HG03571 (cell line): ENCODE measurements around the gene TANK.

ENCODE experiments used
- ATAC-seq: cut with Tn5 transposase; IDR thresholded peaks from one replicate; pipeline ENCODE4 v1.9.1; 2021; ENCODE audit not compliant: unreplicated experiment

The TANK gene

DNA sequence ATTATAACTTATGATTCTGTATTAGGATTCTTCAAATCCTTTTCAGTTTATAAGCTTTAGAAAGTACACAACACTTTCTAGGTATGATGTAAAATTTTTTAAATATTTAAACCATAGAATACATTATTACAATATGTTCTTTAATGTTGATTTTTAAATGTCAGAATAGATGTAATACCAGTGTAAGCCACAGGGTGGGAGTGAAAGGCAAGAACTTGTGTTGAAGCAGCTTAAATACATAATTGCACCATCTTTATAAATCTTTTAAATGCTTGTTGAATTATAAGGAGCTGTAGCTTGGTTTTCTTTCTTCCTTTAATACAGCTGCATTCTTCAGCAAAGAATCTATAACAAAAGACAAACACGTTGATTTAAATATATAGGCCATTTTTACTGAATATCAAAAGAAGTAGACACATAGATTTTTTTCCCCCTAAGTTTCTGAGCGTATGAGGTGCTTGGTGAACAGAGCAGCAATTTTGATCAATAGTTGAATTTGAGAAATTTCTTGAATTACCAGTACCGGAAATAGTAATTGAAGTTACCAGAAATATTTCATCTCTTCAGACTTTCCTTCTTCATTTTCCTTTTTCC, 63.0 kb downstream of the TANK start:
- ATAC-seq, result peak; percentile 62

DNA sequence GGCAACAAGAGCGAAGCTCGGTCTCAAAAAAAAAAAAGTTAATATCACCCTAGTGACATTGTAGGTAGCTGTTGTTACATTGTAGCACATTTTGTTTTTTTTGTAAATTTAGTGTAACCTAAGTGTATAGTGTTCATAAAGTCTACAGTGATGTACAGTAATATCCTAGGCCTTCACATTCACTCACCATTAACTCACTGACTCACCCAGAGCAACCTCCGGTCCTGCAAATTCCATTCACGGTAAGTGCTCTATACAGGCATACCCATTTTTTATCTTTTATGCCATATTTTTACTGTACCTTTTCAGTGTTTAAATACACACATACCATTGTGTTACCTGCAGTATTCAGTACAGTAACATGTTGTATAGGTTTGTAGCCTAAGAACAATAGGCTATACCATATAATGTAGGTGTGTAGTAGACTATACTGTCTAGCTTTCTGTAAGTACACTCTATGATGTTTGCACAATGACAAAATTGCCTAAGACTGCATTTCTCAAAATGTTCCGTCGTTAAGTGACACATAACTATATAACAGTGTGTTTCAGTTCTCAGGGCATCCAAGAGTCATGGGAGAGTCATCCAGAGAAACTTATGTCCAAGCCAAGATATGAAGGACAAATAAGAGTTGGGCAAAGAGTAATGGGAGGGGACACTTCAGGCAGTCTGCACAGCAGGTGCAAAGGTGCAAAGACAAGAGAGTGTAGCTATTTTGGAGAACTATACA, 68.4 kb downstream of the TANK start:
- no peak for ATAC-seq

DNA sequence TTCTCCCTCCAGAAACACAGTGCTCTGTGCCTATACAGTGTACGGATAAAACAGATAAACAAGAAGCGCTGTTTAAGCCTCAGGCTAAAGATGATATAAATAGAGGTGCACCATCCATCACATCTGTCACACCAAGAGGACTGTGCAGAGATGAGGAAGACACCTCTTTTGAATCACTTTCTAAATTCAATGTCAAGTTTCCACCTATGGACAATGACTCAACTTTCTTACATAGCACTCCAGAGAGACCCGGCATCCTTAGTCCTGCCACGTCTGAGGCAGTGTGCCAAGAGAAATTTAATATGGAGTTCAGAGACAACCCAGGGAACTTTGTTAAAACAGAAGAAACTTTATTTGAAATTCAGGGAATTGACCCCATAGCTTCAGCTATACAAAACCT, 70.7 kb downstream of the TANK start:
- no peak for ATAC-seq

DNA sequence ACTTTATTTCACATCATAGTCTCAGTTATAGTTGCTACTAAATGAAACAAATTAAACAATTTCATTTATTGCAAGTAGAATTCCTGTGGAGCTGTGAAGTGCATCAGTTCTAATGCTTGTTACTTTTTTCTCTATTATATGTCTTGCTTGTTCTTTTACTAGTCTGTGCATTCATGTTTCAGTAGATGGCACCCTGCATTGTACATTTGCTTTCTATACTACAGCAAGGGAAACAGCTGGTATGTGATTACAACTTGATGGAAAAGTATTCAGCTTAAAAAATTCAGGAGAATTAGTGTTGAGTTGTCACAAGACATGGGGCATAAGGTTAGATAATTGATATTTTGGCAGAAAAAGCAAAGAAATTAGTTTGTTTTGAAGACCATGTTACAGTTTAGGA, 72.3 kb downstream of the TANK start:
- no peak for ATAC-seq

DNA sequence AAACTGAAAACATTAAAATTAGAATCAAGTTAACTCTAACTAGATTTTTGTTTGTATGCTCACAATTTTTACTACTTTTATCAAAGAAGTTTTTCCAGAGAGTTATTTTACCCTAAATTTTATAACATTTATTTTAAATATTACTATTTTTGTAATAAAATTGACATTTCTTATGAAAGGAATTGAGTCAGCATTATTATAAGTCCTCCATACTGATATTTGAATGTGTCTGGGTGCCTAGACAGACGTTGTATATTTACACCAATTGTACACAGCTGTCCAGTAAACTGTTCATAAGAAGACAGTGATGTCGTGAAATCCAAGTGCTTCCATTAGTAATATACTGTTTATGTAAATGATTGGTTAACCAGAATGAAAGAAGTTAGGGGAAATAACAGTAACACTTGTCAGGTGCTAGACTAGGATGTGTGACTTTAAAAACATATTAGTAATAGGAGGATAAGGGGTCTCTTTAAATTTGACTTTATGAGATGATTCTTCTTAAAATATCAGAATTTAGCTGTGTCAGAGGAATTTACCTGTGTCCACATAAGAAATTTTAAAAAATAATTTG, 73.7 kb downstream of the TANK start:
- ATAC-seq, result peak; percentile 44

DNA sequence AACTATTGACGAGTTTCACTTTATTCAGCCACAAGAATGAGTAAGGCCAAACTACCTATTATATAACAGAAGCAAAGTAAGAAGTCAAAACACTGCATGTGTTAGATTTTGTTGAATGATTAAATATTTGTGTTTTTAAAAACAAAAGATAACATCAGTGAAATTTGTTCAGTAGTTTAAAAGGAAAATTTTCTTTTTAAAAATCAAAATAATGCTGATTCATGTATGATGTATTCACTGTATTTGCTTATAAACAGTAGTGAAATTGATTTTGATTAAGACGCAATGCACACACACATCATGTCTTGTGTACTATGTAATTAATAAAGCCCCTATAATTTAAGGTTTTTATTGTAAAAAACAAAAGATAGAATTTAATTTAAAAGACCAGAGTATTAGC, 74.4 kb downstream of the TANK start:
- no peak for ATAC-seq

DNA sequence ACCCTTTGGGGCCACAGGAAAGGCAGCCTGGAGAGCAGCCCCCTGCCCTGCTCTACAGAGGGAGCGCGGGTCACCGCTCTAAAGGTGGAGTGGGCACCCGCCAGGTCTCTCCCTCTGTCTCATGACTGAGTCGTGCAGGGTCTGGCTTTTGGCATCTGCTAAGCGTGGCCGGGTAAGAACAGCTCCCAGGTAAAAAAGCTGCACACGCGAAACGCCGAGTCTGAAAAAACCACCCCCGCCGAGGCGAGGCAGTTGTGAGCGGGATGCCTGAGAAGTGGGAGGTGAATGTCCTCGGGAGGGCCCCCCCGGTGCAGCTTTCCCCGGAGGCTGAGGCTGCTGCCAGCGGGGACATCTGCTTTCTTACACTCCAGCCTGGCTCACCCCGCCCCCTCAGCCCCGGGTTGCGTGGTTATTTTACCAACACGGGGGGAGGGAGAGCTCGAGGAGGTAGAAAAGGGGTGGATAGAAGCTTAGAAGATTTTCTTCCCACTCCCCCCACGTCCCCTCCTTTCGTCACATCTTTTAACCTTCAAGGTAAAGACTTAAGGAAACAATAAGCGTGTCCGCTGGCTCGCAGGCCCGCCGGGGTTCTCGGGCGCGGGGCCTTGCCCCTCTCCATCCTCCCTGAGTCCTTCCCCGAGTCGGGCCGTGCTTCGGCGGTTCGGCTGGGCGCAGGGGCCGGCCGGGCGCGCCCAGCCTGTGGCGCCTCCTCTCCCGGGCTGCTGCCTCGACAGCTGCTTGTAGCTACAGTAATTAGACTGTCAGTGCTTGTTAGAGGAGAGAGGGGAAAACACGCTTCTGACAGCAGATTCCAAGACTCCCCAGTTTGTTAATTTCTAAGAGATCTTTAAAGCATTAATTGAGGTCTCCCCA, 77.4 kb downstream of the TANK start:
- peak; percentile 40 for ATAC-seq

DNA sequence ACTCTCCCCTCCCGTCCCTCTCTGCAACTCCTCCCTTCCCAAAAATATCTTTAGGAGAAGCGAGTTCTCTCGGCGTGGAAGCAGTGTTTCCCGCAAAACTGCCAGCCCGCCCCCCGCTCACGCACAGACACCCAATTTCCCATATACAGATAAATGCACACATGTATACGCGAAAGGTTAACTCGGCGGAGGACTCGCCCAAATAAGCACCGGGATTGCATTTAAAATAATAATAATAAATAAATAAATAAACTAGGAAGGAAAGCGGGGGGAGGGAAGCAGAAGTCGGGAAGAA, 78.0 kb downstream of the TANK start:
- ATAC-seq, result no peak

DNA sequence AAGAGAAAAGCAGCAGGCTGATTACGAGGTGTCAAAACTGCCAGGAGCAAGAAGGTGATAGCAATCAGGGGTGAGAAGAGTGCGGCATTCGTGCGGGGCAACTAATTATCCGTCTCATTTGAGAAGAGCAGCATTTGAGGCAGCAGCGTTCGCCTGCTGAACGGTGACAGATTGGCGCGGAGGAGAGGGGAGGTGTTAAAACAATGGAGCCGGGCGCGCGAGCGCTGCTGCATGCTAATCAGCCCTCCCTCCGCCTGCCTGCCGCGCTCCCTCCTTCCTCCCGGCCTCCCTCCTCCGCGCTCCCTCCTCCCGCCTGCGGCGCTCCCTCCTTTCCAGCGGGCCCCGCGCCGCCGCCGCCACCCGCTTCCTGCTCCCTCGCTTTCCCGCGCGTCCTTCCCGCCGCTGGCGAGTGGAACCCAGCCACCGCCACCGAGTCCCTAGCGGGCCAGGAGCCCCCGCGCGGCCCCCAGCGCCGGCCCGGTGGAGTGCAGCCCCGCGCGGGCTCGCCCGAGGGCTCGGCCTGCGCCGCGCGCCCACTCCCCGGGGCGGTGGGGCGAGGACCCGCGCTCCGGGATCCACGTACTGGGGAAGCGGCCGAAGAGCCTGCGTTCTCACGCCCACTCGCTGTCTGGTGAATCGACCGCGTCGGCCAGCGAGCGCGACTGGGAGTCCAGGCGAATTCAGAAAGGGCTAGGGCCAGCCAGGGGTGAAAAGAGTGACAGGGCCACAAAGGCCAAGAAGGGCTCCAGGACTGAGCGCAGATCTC, 78.5 kb downstream of the TANK start:
- no peak for ATAC-seq

DNA sequence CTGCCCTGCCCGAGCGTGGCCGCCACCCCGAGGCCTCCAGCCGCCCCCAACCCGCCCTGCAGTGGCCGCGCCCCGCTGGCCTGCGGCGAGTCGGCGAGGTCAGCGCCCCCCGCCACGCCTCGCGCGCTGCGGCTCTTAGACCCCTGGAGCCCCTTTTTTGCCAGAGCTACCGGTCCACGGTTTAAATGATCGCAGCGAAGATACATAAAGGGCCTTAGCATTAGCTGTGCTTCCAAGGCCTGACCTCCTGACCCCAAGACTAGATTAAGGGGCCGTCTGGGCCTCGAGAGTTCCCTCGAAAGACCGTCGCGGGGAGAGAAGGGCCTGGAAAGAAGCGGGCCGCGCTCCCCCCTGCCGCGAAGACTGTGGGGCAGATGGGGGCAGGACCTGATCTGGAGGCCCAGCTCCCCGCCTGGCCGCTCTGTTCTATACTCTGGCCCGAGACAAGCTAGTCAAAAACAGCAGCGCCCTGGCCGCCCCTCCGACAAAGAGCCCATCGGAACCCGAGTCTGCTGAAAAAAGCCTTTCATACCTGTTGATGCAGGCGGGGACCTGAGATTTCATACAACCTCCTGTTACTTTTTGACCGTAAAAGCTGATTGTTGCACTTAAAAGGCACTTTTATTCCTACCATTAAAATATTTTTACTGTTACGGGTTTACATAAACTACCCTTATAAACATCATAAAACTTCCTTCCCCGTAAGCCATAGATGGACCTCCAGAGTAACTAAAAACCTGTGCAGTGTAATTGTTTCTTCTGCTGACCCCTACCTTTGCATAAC, 79.3 kb downstream of the TANK start:
- no peak for ATAC-seq

DNA sequence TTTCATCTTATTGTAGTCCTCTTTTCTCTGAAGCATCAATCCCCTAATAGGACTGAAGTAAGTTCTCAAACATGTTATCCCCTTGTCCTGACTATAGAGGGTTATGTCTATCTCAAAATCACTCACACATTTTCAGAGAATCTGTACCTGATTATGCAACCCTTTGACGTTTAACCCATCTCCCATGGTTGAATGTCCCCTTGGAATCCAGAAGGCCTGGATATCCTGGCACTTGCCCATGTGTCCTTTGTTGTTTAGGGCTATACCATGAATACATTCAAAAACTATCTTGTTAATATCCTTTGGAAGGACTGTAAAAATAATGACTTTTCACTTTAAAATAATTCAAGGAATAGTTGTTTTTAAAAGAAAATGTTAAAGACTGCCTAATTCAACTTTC, 81.7 kb downstream of the TANK start:
- no peak for ATAC-seq

DNA sequence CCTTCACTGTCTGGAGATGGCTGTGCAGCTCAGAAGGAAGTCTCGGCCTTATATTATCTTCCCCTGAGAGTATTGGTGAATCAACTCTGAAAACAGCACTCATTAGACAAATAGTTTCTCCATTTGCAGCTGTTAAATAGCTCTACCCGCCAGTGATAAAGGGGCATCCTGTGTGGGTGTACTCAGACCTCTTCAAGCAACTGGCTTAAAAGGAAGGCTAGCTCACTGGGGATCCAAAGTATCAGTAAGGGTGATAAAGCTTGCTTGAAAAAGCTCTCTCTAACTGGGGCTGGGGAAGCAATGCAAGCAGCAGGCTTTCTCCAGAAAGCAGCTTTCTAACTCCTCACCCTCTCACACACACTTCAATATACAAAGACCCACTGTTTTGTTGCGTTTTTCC, 83.1 kb downstream of the TANK start:
- ATAC-seq, result peak; percentile 48

DNA sequence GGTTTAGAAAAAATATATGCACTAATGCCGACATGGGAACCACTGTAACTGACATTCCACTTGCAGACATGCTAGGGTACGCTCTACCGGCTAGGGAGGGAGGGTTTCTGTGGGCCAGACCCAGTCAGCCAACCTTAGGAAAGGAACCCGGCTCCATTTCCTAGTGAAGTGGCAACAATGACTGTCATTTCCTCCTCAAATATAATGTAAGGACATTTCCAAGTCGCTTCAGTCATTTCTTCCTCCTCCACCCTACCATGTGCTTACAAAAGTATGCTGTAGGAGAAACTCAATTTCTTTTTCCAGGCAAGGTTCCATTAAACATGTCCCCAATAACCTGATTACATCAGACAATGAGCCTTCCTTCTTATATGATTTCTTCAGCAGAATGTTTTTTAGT, 83.7 kb downstream of the TANK start:
- ATAC-seq, result no peak

DNA sequence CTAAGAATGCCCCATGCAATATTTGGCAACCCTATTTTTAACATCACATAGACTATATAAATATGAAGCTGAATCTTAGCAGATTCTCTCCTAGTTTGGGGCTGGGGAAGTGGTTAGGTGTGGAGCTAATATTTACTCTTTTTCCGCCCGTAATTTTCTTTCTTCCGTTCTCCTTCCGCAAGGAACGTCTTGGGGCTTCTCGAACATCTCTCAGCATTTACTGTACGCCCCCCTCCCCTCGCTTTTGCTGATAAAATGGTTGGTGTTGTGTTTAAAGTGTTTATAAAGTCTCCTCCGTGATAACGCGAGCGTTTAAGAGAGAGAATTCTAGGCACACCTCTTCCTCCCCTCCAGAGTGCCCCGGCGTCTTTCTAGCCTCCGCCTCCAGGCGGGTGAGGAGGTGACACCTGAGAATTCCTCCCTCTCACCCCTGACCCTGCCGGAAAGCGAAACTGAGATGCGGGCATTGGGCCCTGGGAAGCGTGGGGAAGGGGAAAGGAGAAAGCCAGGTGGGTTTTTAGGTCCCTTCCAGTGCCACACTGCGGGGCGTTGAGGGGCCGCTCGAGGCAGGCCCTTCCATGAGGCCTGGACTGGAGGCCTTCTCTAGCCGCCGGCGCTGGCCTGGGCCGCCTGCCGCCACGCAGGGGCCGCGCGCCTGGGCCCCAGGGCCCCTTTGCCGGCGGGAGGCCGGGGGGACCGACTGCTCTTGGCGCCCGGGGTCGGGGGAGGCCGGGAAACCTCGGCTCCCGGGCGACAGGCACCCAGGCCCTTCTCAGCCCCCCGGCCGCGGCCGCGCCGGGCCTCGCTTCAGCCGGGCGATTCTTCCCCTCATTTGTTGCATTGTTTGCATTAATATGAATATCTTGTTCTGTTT, 84.4 kb downstream of the TANK start:
- peak; percentile 73 for ATAC-seq

DNA sequence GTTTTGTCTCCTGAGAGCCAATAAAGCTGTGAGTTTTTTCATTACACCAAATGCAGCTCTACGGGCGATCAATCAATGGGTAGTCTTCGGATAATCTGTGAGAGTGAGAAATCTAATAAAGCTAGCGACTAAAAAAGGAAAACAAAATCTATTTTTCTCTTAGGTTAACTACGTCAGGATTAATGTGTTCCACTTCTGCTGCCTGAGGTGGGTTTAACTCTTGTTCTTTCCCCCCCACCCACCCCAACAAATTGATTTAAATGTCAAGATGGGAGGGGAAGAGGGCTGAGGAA, 85.0 kb downstream of the TANK start:
- no peak for ATAC-seq

DNA sequence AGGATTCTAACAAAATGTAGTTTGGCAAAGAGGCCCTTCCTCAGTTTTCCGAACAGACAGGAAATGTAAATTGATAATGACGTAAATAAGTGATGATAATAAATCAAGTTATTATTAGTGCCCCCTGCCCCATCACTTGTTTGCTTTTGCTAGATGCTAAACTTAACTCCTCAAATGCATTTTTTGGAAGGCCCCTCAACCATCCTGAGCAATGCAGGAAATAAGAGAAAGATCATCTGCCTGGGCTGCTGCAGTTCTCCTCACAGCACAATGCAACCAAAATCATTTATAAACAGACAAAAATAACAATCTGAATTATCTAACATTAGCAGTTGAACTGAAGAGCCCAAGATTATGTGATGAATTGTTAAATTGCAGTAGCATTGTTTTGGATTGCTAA, 85.4 kb downstream of the TANK start:
- ATAC-seq, result no peak

DNA sequence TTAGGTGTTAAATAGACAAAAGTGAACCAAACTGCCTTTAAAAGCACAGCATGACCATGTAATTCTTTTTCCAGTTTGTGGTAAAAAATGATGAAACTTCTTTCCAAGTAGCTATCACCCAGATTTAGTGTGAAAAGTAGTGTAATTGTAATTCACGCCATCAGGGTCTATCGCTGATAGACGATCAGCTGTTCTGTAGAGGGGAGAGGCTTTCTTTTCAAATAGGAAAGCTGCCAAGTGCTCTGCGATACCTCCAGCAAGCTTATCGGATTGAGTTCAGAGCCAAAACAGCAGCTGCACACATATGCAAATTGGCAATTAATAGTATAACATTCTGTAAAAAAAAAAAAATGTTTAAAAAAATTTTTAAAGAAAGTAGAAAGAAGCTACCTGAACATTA, 86.1 kb downstream of the TANK start:
- no peak for ATAC-seq

DNA sequence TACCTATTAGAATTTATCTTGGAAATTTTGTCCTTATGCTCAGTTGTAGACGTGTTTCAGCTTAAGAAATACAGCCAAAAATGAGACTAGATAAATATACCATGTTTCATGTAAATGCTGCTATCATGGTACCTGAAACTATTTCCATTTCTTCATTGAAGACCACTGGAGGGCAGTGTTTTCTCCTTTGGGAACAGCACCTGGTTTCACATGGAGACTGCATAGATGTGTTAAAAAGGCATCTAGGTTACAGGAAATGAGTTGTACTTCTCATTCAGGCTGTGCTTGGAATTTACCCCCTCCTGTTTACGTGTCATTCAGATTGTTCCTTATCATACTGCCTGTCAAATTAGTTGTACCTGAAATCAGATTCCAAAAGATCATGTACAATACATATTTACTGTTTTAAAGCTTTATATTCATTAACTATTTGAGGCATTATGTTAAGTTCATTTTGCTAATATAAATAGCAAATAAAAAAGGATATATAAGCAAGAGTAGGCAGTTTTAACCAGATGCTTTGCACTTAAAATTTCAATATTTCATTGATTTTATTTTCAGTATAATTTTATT, 90.7 kb downstream of the TANK start:
- peak; percentile 43 for ATAC-seq
